ENCODE results near the gene UQCRFS1.

UQCRFS1 gene

DNA sequence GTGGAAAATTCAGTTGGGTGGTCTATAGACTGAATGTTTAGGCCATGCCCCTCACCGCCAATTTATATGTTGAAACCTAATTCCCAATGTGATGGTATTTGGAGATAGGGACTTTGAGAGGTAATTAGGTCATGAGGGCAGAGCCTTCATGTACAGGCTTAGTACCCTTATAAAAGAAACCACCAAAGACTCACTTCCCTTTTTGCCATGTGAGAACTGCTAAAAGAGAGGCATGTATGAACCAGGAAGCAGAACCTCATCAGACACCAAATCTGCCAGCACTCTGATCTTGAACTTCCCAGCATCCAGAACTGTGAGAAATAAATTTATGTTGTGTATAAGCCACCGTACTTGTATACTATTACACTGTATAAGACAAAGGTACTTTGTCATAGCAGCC, 40.6 kb downstream of the UQCRFS1 start:
- no peak for DNase-seq (ENCODE audit: extremely low read depth, insufficient read length)
- Histone ChIP-seq H3K27me3 (replicated peaks; ENCODE audit: control insufficient read depth, insufficient read depth, low read length) (no peaks in the 10 kb centered on the region), H3K4me3 (replicated peaks; ENCODE audit: low read depth, low read length) (no peak overlapping the region), H3K36me3 (ENCODE audit: control insufficient read depth, insufficient read depth, low read length) (no peaks in the 10 kb centered on the region)
- no peak for TF ChIP-seq CTCF (IDR thresholded peaks at IDR 0.05; ENCODE audit: insufficient read depth, low read length, poor library complexity, severe bottlenecking)

GRCh38 chr19:29171525-29171924, 41.4 kb downstream of the UQCRFS1 start:
- Histone ChIP-seq H3K27me3 (replicated peaks; ENCODE audit: control insufficient read depth, insufficient read depth, low read length) (no peaks in the 10 kb centered on the region), H3K4me3 (replicated peaks; ENCODE audit: low read depth, low read length) (no peak overlapping the region), H3K36me3 (ENCODE audit: control insufficient read depth, insufficient read depth, low read length) (no peaks in the 10 kb centered on the region)
- no peak for TF ChIP-seq CTCF (IDR thresholded peaks at IDR 0.05; ENCODE audit: insufficient read depth, low read length, poor library complexity, severe bottlenecking)
- DNase-seq (ENCODE audit: extremely low read depth, insufficient read length) = no peak

DNA sequence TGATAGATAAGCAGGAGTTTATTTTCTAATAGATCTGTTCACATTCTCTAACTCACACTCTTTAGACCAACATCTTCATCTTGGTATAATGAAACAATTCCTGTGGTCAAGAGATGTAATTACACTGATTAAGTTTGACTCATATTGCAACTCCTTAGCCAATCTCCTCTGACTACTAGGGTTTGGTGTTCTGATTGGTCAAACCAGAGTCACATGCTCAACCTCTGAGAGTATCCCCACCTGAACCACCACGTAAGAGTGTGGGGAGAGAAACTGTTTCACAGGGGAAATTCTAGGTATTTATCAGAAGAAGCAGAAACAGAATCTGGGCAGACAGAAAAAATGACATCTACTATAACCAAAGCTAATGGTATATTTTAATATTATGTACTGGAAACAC, 42.4 kb downstream of the UQCRFS1 start:
- Histone ChIP-seq H3K36me3 (ENCODE audit: control insufficient read depth, insufficient read depth, low read length) (no peaks in the 10 kb centered on the region), H3K4me3 (replicated peaks; ENCODE audit: low read depth, low read length) (no peak overlapping the region), H3K27me3 (replicated peaks; ENCODE audit: control insufficient read depth, insufficient read depth, low read length) (no peaks in the 10 kb centered on the region)
- DNase-seq (ENCODE audit: extremely low read depth, insufficient read length) = peak; percentile 7
- no peak for TF ChIP-seq CTCF (IDR thresholded peaks at IDR 0.05; ENCODE audit: insufficient read depth, low read length, poor library complexity, severe bottlenecking)

DNA sequence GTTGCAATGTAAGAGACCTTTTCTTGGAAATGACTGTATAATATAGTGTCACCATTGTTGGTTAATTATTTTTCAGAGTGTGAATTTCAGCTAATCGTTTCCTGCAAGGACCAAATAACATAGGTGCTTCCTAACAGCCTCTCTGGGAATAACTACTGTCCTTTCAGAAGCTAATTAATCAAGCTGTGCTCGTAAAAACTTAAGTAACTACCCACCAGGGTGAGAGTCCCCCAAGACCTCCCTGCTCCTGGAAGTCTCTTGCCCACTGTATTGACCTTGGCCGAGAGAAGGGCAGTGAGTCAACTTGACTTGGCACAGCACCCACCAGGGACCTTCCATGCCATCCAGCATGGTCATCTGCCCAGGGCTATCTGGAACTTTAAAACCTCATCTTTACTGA, 50.3 kb downstream of the UQCRFS1 start:
- DNase-seq (ENCODE audit: extremely low read depth, insufficient read length) = no peak
- no peak overlapping the region for H3K4me3 ChIP-seq (replicated peaks; ENCODE audit: low read depth, low read length)
- no peaks in the 10 kb centered on the region for H3K27me3 ChIP-seq (replicated peaks; ENCODE audit: control insufficient read depth, insufficient read depth, low read length)
- no peaks in the 10 kb centered on the region for H3K36me3 ChIP-seq (ENCODE audit: control insufficient read depth, insufficient read depth, low read length)
- no peak for TF ChIP-seq CTCF (IDR thresholded peaks at IDR 0.05; ENCODE audit: insufficient read depth, low read length, poor library complexity, severe bottlenecking)

GRCh38 chr19:29155683-29156082, 57.3 kb downstream of the UQCRFS1 start:
- DNase-seq (ENCODE audit: extremely low read depth, insufficient read length) = no peak
- Histone ChIP-seq H3K4me3 (replicated peaks; ENCODE audit: low read depth, low read length) (no peak overlapping the region), H3K27me3 (replicated peaks; ENCODE audit: control insufficient read depth, insufficient read depth, low read length) (no peaks in the 10 kb centered on the region), H3K36me3 (ENCODE audit: control insufficient read depth, insufficient read depth, low read length) (no peaks in the 10 kb centered on the region)
- TF ChIP-seq CTCF (IDR thresholded peaks at IDR 0.05; ENCODE audit: insufficient read depth, low read length, poor library complexity, severe bottlenecking) = no peak
